Memory B cell (primary cell): ENCODE results near the gene MBNL1.
"Not testable (repeated sequence)": the region's sequence is repeated elsewhere in the genome, so short reads cannot be mapped to it uniquely, and the experiment has no call there.

Source experiments
- ATAC-seq: fragments of 150-1000 bp; cut with Tn5 transposase; 2 replicates; pipeline ENCODE4 v1.10.0; 2021; ENCODE audit warnings: low read depth, mild to moderate bottlenecking, moderate library complexity
- DNase-seq, 2 donors: peaks; one replicate each; pipeline ENCODE4 v3.0.0; 2022; ENCODE audit warnings: low spot score in 2 of 2
- H3K27ac Mint-ChIP-seq: one replicate; pipeline ENCODE4 v1.8.0; 2022; ENCODE audit warnings: mild to moderate bottlenecking, moderate library complexity, mixed read lengths
- H3K27me3 Mint-ChIP-seq: one replicate; pipeline ENCODE4 v1.8.0; 2022; ENCODE audit warnings: mixed read lengths
- H3K36me3 Mint-ChIP-seq: one replicate; pipeline ENCODE4 v1.8.0; 2022; ENCODE audit warnings: mild to moderate bottlenecking, mixed read lengths
- H3K4me1 Mint-ChIP-seq: one replicate; pipeline ENCODE4 v1.8.0; 2022; ENCODE audit warnings: mixed read lengths
- H3K4me3 Mint-ChIP-seq: one replicate; pipeline ENCODE4 v1.8.0; 2022; ENCODE audit warnings: mild to moderate bottlenecking, moderate library complexity, mixed read lengths
- H3K9me3 Mint-ChIP-seq: one replicate; pipeline ENCODE4 v1.8.0; 2022; ENCODE audit warnings: mixed read lengths

The MBNL1 gene

GRCh38 chr3:152385761-152386160, 117.0 kb downstream of the MBNL1 start:
- H3K36me3 Mint-ChIP-seq = peaks cover 10% of the 10 kb centered on the region
- ATAC-seq = no peak
- peaks cover 37% of the 10 kb centered on the region for H3K4me1 Mint-ChIP-seq
- H3K27ac Mint-ChIP-seq = peak overlapping the region; percentile 35
- no peak overlapping the region for H3K4me3 Mint-ChIP-seq
- H3K9me3 Mint-ChIP-seq = no peaks in the 10 kb centered on the region
- no peak for DNase-seq
- H3K27me3 Mint-ChIP-seq = no peaks in the 10 kb centered on the region

DNA sequence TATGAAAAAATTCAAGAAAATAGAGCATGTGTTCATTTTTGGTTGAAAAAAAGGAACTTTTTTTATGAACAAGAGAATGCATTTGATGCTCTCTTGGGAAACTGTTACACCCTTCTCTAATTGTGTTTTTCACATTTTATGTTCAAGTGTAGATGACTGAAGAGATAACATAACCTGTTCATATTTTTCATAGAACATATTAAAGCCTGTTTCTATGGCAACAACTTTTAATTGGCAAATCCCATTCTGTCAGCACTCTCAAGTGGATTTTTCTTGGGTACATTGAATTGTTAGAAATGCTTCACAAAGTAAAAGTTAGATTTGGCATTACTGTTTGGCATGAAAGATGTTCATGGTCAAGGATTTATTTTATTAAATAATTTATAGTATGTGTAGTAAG, 117.5 kb downstream of the MBNL1 start:
- H3K27me3 Mint-ChIP-seq = no peaks in the 10 kb centered on the region
- H3K4me1 Mint-ChIP-seq = peaks cover 38% of the 10 kb centered on the region
- H3K4me3 Mint-ChIP-seq = no peak overlapping the region
- H3K36me3 Mint-ChIP-seq = peaks cover 13% of the 10 kb centered on the region
- peak overlapping the region; percentile 35 for H3K27ac Mint-ChIP-seq
- H3K9me3 Mint-ChIP-seq = no peaks in the 10 kb centered on the region
- ATAC-seq = no peak
- no peak for DNase-seq

- Mint-ChIP-seq H3K9me3 (no peaks in the 10 kb centered on the region), H3K27ac (no peak overlapping the region), H3K36me3 (peaks cover 14% of the 10 kb centered on the region), H3K4me1 (peaks cover 28% of the 10 kb centered on the region), H3K4me3 (no peak overlapping the region), H3K27me3 (no peaks in the 10 kb centered on the region)
- DNase-seq = no peak
- no peak for ATAC-seq
Observed at GRCh38 chr3:152388631-152389030, 119.9 kb downstream of the MBNL1 start.

DNA sequence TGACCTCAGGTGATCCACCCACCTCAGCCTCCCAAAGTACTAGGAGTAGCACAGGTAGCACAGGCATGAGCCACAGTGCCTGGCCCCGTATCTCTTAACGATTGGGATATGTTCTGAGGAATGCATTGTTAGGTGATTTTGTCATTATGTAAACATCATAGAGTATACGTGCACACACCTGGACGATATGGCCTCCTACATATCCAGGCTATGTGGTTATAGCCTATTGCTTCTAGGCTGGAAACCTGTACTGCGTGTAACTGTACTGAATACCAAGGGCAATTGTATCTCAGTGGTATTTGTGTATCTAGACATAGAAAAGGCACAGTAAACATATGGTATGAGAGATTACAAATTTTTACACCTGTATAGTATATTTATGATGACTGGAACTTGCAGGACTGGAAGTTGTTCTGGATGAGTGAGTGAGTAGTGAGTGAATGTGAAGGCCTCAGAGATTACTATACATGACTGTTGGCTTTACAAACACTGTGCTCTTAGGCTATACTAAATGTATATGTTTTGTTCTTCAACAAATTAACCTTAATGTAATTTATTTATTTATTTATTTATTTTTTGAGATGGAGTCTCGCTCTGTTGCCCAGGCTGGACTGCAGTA, 120.7 kb downstream of the MBNL1 start:
- Mint-ChIP-seq H3K27me3 (no peaks in the 10 kb centered on the region), H3K4me1 (peaks cover 28% of the 10 kb centered on the region), H3K27ac (no peak overlapping the region), H3K9me3 (no peaks in the 10 kb centered on the region), H3K4me3 (no peak overlapping the region), H3K36me3 (peaks cover 14% of the 10 kb centered on the region)
- DNase-seq = no peak
- ATAC-seq = no peak

- Mint-ChIP-seq H3K27me3 (no peaks in the 10 kb centered on the region), H3K27ac (peak overlapping the region; percentile 60), H3K36me3 (peaks cover 17% of the 10 kb centered on the region), H3K4me3 (no peak overlapping the region), H3K4me1 (peaks cover 26% of the 10 kb centered on the region), H3K9me3 (no peaks in the 10 kb centered on the region)
- DNase-seq (no peak), ATAC-seq (no peak)
Observed at GRCh38 chr3:152390647-152391046, 121.9 kb downstream of the MBNL1 start.

DNA sequence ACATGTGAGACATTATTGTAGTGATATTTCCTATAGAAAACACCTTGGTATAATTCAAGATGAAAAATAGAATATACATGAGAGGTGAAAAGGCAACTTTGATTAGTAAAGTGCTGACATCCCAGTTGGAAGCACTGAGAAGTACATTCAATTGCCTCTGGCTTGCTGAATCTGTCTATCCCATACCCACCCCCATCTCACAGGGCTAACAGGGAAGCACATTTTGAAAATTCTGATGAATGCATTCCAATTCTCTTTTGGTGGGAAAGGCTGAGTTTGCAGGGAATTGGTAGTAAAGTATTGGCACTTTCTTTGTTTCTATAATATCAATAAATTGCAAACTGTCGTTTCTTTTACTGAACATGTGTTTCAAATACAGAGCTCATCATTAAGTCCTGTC, 122.9 kb downstream of the MBNL1 start:
- Mint-ChIP-seq H3K4me1 (peaks cover 25% of the 10 kb centered on the region), H3K4me3 (no peak overlapping the region), H3K27me3 (no peaks in the 10 kb centered on the region), H3K9me3 (no peaks in the 10 kb centered on the region), H3K27ac (no peak overlapping the region), H3K36me3 (peaks cover 24% of the 10 kb centered on the region)
- ATAC-seq (no peak), DNase-seq (no peak)

DNA sequence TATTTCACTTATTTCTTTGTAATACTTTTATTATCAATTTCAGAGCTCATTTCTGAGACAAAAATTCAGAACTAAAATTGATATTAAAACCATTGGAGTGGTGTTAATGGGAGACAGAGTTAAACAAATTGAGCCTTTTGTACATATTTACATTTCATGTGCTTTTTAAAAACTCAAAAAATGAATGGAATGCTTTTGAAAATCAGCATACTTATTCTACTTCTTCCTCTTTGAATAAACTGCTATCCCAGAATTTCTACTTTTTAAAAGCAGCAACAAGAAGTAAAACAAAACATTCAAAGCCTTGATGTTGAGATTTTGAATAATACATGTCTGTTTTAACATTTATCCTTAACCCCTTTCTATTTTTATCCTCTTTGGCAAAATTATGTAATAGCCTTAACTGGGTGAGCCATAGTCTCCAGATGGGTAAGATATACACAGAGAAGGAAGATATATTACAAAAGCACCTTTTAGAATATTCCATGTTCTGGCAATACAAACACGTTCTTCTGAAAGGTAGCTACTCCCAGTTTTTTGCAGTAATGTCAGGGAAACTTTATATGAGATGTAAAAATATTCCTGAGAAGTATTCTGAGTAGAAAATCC, 123.6 kb downstream of the MBNL1 start:
- Mint-ChIP-seq H3K27me3 (no peaks in the 10 kb centered on the region), H3K4me1 (peaks cover 26% of the 10 kb centered on the region), H3K4me3 (no peak overlapping the region), H3K27ac (no peak overlapping the region), H3K36me3 (peaks cover 30% of the 10 kb centered on the region), H3K9me3 (no peaks in the 10 kb centered on the region)
- no peak for ATAC-seq
- DNase-seq = no peak

DNA sequence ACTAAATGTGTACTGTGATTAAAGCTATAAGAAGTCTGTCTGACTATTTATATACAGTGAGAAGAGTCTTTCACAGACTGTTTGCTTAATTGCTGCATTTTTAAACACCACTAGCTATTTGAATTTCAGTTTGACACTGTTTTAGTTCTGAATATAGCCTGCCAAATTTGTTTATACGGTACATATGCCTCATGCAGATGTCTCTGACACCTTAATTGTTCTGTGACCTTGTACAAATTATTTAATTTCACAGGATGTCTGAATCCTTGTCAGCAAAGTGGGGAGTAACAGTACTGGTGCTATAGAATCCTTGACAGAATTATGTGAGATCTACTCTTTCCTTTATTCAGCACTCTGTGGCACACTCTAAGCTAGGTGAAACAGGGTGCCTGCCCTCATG, 125.5 kb downstream of the MBNL1 start:
- Mint-ChIP-seq H3K27ac (no peak overlapping the region), H3K36me3 (peaks cover 30% of the 10 kb centered on the region), H3K9me3 (no peaks in the 10 kb centered on the region), H3K4me3 (no peak overlapping the region), H3K27me3 (no peaks in the 10 kb centered on the region), H3K4me1 (peaks cover 23% of the 10 kb centered on the region)
- no peak for ATAC-seq
- DNase-seq = no peak

DNA sequence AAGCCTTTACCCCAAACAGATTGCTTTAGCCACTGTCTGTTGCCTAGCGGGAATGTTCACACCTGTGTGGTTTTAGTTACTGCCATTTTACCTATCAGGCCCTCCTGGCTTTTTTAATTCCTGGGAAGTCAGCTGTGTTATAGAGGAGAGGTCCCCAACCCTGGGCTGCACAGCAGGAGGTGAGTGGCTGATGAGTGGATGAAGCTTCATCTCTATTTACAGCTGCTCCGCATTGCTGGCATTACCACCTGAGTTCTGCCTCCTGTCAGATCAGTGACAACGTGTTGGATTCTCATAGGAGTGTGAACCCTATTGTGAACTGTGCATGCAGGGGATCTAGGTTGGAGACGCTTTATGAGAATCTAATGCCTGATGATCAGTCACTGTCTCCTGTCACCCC, 127.0 kb downstream of the MBNL1 start:
- ATAC-seq = no peak
- H3K27ac Mint-ChIP-seq = no peak overlapping the region

DNA sequence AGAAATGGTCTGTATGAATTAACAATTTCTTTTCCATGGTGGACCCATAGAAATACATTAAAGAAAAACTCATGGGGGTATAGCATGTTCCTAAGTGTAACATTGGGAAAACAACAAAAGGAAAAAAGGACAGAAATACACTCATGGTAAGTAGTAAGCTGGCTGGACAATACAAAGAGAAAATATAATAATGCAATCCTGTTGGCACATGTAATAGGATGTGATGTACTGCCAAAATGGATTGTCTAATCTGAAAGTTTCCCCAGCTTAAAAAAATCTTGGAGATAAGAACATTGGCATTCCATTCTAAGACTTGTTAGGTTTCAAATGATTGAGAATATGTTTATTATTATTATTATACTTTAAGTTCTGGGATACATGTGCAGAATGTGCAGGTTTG, 128.1 kb downstream of the MBNL1 start:
- H3K27me3 Mint-ChIP-seq = no peaks in the 10 kb centered on the region
- H3K27ac Mint-ChIP-seq = peak overlapping the region; percentile 5
- DNase-seq = no peak
- H3K4me1 Mint-ChIP-seq = peaks cover 16% of the 10 kb centered on the region
- H3K4me3 Mint-ChIP-seq = no peak overlapping the region
- H3K36me3 Mint-ChIP-seq = peaks cover 25% of the 10 kb centered on the region
- ATAC-seq = no peak
- H3K9me3 Mint-ChIP-seq = no peaks in the 10 kb centered on the region

More for the DNA sequence above, 127.0 kb downstream of the MBNL1 start:
- Mint-ChIP-seq H3K27me3 (no peaks in the 10 kb centered on the region), H3K9me3 (no peaks in the 10 kb centered on the region), H3K36me3 (peaks cover 31% of the 10 kb centered on the region), H3K4me3 (no peak overlapping the region), H3K4me1 (peaks cover 20% of the 10 kb centered on the region)
- no peak for DNase-seq

DNA sequence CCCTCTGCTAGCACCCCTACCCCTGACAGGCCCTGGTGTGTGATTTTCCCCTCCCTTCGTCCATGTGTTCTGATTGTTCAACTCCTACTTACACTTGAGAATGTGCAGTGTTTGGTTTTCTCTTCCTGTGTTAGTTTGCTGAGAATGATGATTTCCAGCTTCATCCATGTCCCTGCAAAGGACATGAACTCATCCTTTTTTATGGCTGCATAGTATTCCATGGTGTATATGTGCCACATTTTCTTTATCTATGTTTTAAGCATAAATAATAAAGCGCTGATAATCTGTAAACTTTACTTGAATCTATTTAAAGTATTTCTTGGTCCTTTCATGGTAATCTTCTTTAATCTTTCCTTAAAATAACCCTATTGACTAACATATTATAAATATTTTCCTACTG, 128.6 kb downstream of the MBNL1 start:
- not testable (repeated sequence) for H3K27ac Mint-ChIP-seq
- H3K4me1 Mint-ChIP-seq = peaks cover 19% of the 10 kb centered on the region

GRCh38 chr3:152398495-152398894, 129.8 kb downstream of the MBNL1 start:
- Mint-ChIP-seq H3K27me3 (no peaks in the 10 kb centered on the region), H3K4me1 (peaks cover 26% of the 10 kb centered on the region), H3K36me3 (peaks cover 23% of the 10 kb centered on the region), H3K9me3 (no peaks in the 10 kb centered on the region), H3K27ac (peak overlapping the region; percentile 73), H3K4me3 (no peak overlapping the region)
- ATAC-seq = no peak
- no peak for DNase-seq

More for the DNA sequence above, 128.6 kb downstream of the MBNL1 start:
- DNase-seq, H3K27me3 Mint-ChIP-seq, H3K9me3 Mint-ChIP-seq, ATAC-seq, H3K4me3 Mint-ChIP-seq: not testable (repeated sequence)
- H3K36me3 Mint-ChIP-seq = peaks cover 25% of the 10 kb centered on the region

GRCh38 chr3:152399374-152399773, 130.6 kb downstream of the MBNL1 start:
- no peak for ATAC-seq
- Mint-ChIP-seq H3K27ac (peak overlapping the region; percentile 73), H3K27me3 (no peaks in the 10 kb centered on the region), H3K9me3 (no peaks in the 10 kb centered on the region), H3K36me3 (peaks cover 23% of the 10 kb centered on the region), H3K4me3 (no peak overlapping the region), H3K4me1 (peaks cover 30% of the 10 kb centered on the region)
- no peak for DNase-seq

DNA sequence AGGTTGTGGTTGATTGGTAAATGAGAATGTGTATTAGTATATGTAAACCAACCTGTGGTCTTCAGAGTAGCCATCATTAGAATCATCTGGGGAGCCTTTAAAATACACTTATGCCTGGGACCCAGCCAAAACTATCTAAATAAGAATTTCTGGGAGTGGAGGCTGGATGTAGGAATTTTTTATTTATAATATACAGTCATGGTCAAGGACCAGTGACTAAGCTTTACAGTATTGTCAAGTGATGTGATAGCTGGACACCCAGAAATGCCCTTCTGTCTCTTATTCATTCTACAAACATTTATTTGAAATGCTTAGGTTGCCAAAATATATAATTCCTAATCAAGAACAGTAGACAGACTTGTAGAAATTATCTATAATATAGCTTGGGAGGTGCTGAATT, 132.2 kb downstream of the MBNL1 start:
- Mint-ChIP-seq H3K27me3 (no peaks in the 10 kb centered on the region), H3K36me3 (peaks cover 18% of the 10 kb centered on the region)
- ATAC-seq = no peak

More for the DNA sequence above, 132.2 kb downstream of the MBNL1 start:
- peak overlapping the region; percentile 65 for H3K27ac Mint-ChIP-seq
- no peak overlapping the region for H3K4me3 Mint-ChIP-seq
- H3K4me1 Mint-ChIP-seq = peaks cover 31% of the 10 kb centered on the region
- DNase-seq = no peak
- no peaks in the 10 kb centered on the region for H3K9me3 Mint-ChIP-seq
